ENCODE results near the gene GPC3. TPM values are rescaled to one million over a fixed set of nuclear protein-coding genes. Genes with fewer than 3 reads are reported as not detected.

Gene GPC3
- total and polyA plus RNA-seq, 2 experiments from 2014 or later = 171 to 323 TPM

- peak overlapping the region; percentile 54 for H3K27ac ChIP-seq
- peak in 1 of 2 donors; percentile 20 for DNase-seq (ENCODE audit: low read depth in 1 of 2, low spot score in 1 of 2)
- no peak overlapping the region for H3K4me3 ChIP-seq
- TF ChIP-seq, protein P1, sequence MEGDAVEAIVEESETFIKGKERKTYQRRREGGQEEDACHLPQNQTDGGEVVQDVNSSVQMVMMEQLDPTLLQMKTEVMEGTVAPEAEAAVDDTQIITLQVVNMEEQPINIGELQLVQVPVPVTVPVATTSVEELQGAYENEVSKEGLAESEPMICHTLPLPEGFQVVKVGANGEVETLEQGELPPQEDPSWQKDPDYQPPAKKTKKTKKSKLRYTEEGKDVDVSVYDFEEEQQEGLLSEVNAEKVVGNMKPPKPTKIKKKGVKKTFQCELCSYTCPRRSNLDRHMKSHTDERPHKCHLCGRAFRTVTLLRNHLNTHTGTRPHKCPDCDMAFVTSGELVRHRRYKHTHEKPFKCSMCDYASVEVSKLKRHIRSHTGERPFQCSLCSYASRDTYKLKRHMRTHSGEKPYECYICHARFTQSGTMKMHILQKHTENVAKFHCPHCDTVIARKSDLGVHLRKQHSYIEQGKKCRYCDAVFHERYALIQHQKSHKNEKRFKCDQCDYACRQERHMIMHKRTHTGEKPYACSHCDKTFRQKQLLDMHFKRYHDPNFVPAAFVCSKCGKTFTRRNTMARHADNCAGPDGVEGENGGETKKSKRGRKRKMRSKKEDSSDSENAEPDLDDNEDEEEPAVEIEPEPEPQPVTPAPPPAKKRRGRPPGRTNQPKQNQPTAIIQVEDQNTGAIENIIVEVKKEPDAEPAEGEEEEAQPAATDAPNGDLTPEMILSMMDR (IDR thresholded peaks at IDR 0.05; ENCODE audit: low read depth, low read length) = no peak
- no peaks in the 10 kb centered on the region for H3K27me3 ChIP-seq
- no peaks in the 10 kb centered on the region for H3K4me1 ChIP-seq (ENCODE audit: low read depth)
- H3K9me3 ChIP-seq (ENCODE audit: low read depth) = no peaks in the 10 kb centered on the region
- no peaks in the 10 kb centered on the region for H3K36me3 ChIP-seq
Measured at GRCh38 chrX:133513123-133513522, 472.3 kb downstream of the GPC3 start.

GRCh38 chrX:133511041-133511440 lies 474.4 kb downstream of the GPC3 start:
- Histone ChIP-seq H3K4me1 (ENCODE audit: low read depth) (no peaks in the 10 kb centered on the region), H3K9me3 (ENCODE audit: low read depth) (no peaks in the 10 kb centered on the region), H3K4me3 (no peak overlapping the region), H3K36me3 (no peaks in the 10 kb centered on the region), H3K27me3 (no peaks in the 10 kb centered on the region), H3K27ac (no peak overlapping the region)
- TF ChIP-seq, protein P1 (IDR thresholded peaks at IDR 0.05; ENCODE audit: low read depth, low read length) = no peak
- DNase-seq (ENCODE audit: low read depth in 1 of 2, low spot score in 1 of 2) = no peak

- no peak overlapping the region for H3K4me3 ChIP-seq
- DNase-seq (ENCODE audit: low read depth in 1 of 2, low spot score in 1 of 2) = no peak
- no peaks in the 10 kb centered on the region for H3K4me1 ChIP-seq (ENCODE audit: low read depth)
- H3K36me3 ChIP-seq = no peaks in the 10 kb centered on the region
- no peak overlapping the region for H3K27ac ChIP-seq
- no peaks in the 10 kb centered on the region for H3K27me3 ChIP-seq
- TF ChIP-seq, protein P1 (IDR thresholded peaks at IDR 0.05; ENCODE audit: low read depth, low read length) = no peak
- no peaks in the 10 kb centered on the region for H3K9me3 ChIP-seq (ENCODE audit: low read depth)
Measured at GRCh38 chrX:133497356-133497755, 488.0 kb downstream of the GPC3 start.

DNA sequence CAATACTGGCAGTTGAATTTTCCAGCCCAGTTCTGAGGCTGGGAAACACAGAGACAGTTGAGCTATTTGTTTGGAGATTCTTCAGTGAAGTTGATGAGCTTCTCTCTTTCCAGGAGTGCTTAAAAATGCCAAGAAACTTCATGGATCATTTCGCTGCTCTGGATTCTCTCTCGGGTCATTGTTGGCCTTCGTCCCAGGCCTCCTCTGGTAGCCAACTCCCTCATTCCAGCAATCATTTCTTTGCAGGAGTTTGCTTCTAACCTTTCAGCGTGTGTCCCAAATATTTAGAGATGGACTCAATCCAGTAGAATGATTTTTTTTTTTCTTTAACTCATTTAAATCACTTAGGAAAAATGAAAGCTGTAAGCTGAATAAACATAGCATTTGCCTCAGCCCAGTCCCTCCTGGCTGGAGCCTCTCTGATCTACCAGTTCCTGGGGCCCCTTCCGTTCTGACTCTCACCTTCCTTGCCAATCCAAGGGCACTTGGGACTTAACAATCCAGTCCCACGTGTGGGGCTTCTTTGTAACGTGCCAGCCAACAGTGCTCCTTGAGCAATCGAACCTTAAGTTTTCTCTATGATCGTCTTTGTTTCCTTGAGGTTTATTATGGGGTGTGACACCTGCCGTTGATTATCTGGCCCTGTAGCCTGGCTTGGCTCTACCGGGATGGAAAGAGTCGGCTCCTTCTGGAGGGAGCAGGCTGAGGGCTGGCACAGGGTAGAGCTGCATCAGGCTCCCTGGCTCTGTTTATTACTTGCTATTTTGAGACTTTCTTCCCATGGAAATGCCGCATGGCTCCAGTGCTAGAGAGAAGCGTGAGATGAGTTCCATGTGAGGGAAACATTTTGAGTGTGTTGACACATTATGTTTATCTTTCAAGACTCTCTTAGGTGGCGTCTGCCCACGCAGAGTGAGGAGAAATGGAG lies 489.7 kb downstream of the GPC3 start:
- no peaks in the 10 kb centered on the region for H3K4me1 ChIP-seq (ENCODE audit: low read depth)
- H3K9me3 ChIP-seq (ENCODE audit: low read depth) = no peaks in the 10 kb centered on the region
- DNase-seq (ENCODE audit: low read depth in 1 of 2, low spot score in 1 of 2) = peak in 1 of 2 donors; percentile 64
- no peak overlapping the region for H3K4me3 ChIP-seq
- no peaks in the 10 kb centered on the region for H3K27me3 ChIP-seq
- H3K36me3 ChIP-seq = no peaks in the 10 kb centered on the region
- H3K27ac ChIP-seq = no peak overlapping the region
- TF ChIP-seq, protein P1 (IDR thresholded peaks at IDR 0.05; ENCODE audit: low read depth, low read length) = no peak

DNA sequence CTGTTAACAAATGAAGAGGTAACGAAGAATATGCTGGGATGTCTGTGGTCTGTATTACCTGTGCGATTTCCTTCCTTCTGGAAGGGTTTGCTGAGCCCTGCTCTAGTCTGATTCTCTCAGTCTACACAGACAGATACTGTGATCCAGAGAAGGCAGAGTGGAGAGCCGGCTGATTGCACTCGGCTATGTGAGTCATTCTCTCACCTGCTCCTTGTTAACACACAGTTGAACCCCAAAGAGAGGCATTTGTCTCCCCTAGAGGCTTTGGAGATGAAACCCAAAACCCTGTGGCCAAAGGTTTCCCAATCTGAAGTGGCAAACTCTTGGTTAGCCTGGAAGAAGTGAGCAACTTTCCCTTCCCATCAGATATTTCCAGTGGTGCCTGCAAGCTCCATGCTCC lies 492.0 kb downstream of the GPC3 start:
- H3K27me3 ChIP-seq = no peaks in the 10 kb centered on the region
- no peak for DNase-seq (ENCODE audit: low read depth in 1 of 2, low spot score in 1 of 2)

More for the DNA sequence above, 492.0 kb downstream of the GPC3 start:
- H3K4me3 ChIP-seq = no peak overlapping the region
- H3K9me3 ChIP-seq (ENCODE audit: low read depth) = no peaks in the 10 kb centered on the region
- H3K4me1 ChIP-seq (ENCODE audit: low read depth) = no peaks in the 10 kb centered on the region
- TF ChIP-seq, protein P1 (IDR thresholded peaks at IDR 0.05; ENCODE audit: low read depth, low read length) = no peak
- H3K36me3 ChIP-seq = no peaks in the 10 kb centered on the region
- no peak overlapping the region for H3K27ac ChIP-seq
